OCI-LY1 (cell line): ENCODE measurements around the gene MAN1A1.

ENCODE experiments used
- CTCF ChIP-seq: fragments of 200-600 bp; sonication (generic), shearing (Covaris generic); IDR thresholded peaks from 2 replicates; pipeline ENCODE4 v1.5.1; 2017; ENCODE audit warnings: mild to moderate bottlenecking, antibody characterized with exemption, low read length, moderate library complexity, mixed read lengths
- EZH2 ChIP-seq: fragments of 200-600 bp; sonication (generic), shearing (Covaris generic); IDR thresholded peaks from 2 replicates; pipeline ENCODE4 v1.8.0; 2017; ENCODE audit warnings: borderline replicate concordance, mixed run types, mild to moderate bottlenecking, antibody characterized with exemption, low read length, moderate library complexity, mixed read lengths

- TF ChIP-seq EZH2 (no peak), CTCF (no peak)
Measured at GRCh38 chr6:119162134-119162775, 187.3 kb downstream of the MAN1A1 start.
